Measurements from ENCODE around the gene DLX1.
"Not testable (repeated sequence)": the region's sequence is repeated elsewhere in the genome, so short reads cannot be mapped to it uniquely, and the experiment has no call there.

The DLX1 gene

GRCh38 chr2:172085460-172086159 is at the start of gene DLX1:
Gene DLX1 (plus strand): TSS chr2:172085507. CDS start chr2:172085678, 171 bp downstream.
- no peak for DNase-seq

GRCh38 chr2:172038121-172038520 is 47.2 kb upstream of the DLX1 start:
- DNase-seq = no peak

- DNase-seq = no peak
Observed at GRCh38 chr2:172038604-172039003, 46.7 kb upstream of the DLX1 start.

GRCh38 chr2:172039011-172039704 is 46.1 kb upstream of the DLX1 start:
- no peak for DNase-seq

- DNase-seq = no peak
Observed at GRCh38 chr2:172040311-172040710, 45.0 kb upstream of the DLX1 start.

- no peak for DNase-seq
Observed at GRCh38 chr2:172046080-172046678, 39.1 kb upstream of the DLX1 start.

GRCh38 chr2:172046866-172047565 is 38.3 kb upstream of the DLX1 start:
- no peak for DNase-seq

- DNase-seq = no peak
Observed at GRCh38 chr2:172047566-172048507, 37.5 kb upstream of the DLX1 start.

- DNase-seq = no peak
Observed at GRCh38 chr2:172048508-172049503, 36.5 kb upstream of the DLX1 start.

- no peak for DNase-seq
Observed at GRCh38 chr2:172049567-172050120, 35.7 kb upstream of the DLX1 start.

GRCh38 chr2:172050479-172051125 is 34.7 kb upstream of the DLX1 start:
- no peak for DNase-seq

- no peak for DNase-seq
Observed at GRCh38 chr2:172052000-172052983, 33.0 kb upstream of the DLX1 start.

GRCh38 chr2:172053486-172053885 is 31.8 kb upstream of the DLX1 start:
- DNase-seq = no peak

GRCh38 chr2:172056293-172056692 is 29.0 kb upstream of the DLX1 start:
- no peak for DNase-seq

- DNase-seq = no peak
Observed at GRCh38 chr2:172058660-172059059, 26.6 kb upstream of the DLX1 start.

- DNase-seq = not testable (repeated sequence)
Observed at GRCh38 chr2:172060118-172060517, 25.2 kb upstream of the DLX1 start.

GRCh38 chr2:172062402-172063004 is 22.8 kb upstream of the DLX1 start:
- DNase-seq = no peak

GRCh38 chr2:172063446-172063845 is 21.9 kb upstream of the DLX1 start:
- DNase-seq = no peak
